Measurements from ENCODE around the gene TRANK1.
"Not testable (repeated sequence)": the region's sequence is repeated elsewhere in the genome, so short reads cannot be mapped to it uniquely, and the experiment has no call there.

Gene TRANK1

GRCh38 chr3:36881735-36882134 is 63.1 kb downstream of the TRANK1 start:
- DNase-seq, result no peak

- not testable (repeated sequence) for DNase-seq
These were observed 65.0 kb downstream of the TRANK1 start for GRCh38 chr3:36879842-36880241.

DNA sequence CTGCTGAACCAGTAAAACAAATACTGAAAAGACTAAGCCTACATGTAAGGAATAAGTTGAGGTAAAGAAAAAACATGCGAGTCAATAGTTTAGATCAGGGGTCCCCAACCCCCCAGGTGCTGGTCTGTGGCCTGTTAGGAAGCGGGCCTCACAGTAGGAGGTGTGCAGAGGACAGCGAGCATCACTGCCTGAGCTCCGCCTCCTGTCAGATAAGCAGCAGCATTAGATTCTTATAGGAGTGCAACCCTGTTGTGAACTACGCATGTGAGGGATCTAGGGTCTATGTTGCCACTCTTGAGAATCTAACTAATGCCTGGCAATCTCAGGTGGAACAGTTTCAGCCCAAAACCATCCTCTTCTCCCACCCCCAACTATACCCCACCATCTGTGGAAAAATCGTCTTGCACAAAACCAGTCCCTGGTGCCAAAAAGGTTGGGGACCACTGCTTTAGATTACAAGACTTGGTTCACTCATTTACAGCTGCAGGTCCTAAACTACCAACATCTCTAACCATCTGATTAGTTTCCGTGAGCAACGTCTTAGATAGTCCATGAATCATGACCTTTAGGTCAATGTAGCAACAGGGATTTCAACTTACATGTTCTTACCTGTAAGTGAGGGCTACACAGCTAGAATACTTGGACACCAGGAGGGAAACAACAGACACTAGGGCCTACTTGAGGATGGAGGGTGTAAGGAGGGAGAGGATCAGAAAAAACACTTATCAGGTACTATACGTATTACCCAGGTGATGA is 66.7 kb downstream of the TRANK1 start:
- no peak for DNase-seq

DNA sequence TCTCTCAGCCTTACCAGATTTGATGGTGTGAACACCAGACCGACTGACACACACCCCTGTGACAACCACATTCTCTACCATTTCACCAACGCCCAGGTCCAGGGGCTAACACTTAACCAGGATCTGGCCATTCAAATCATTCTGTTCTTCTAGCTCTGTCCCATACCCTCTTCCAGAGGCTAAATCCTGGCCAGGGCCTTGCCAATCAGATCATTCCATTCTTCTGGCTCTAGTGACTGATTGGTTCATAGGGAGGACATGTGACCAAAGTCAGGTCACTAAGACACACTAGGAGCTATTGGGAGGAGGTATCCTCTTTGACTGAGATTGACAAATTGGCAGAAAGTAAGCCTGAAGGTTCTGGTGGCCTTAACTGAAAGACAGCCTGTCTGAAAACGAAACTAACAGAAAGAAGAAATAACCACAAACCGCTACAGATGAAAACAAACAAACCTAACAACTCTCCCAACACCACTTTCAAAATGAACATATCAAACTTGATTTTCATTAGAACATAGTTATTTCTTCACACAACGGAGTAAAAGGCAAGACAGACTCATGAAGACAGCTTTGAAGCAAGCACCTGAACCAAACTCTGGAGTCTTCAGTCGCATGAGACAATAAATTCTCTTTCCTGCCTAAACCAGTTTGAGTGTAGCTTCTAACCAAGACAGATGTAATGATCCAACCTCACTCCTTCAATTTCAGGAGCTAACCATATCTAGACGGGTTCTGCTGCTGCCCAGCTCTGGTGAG is 68.5 kb downstream of the TRANK1 start:
- DNase-seq, result no peak

- no peak for DNase-seq
These were observed 69.5 kb downstream of the TRANK1 start for GRCh38 chr3:36875397-36875796.

GRCh38 chr3:36874424-36874823 is 70.4 kb downstream of the TRANK1 start:
- DNase-seq, result no peak

DNA sequence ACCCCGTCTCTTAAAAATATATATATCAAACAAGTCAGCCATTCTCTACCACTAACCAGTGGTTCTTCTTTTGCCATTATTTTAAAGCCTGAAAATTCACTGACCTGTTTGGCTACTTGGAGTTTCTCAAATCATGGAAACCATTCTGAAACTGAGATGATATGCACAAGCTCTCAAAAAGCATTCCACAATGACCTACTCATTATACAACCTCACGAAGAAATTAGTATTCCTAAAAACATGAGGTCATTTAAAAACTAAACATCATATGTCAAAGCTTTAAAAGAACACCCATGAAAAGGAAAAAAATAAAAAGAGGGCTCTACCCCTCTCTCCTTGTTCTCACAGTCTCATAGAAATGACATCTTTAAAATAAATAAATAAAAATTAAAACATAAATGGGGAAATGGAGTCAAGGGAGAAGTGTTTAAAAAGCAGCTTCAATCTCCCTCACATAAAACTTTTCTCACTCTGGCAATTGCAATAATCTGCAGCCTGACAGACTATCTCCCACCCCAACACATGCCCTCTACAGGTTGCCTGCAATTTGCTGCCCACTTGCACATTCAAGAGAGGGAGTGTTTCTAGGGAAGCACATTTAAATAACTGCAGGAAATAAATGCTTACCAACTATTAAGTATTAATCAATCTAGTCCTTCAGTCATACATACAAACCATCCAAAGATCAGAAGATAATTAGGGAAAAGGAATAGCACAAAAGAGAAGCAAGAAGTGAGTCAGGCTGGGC is 73.3 kb downstream of the TRANK1 start:
- no peak for DNase-seq

- DNase-seq, result peak; percentile 18
These were observed 76.0 kb downstream of the TRANK1 start for GRCh38 chr3:36868614-36869436.

GRCh38 chr3:36867810-36868209 is 77.0 kb downstream of the TRANK1 start:
- no peak for DNase-seq

DNA sequence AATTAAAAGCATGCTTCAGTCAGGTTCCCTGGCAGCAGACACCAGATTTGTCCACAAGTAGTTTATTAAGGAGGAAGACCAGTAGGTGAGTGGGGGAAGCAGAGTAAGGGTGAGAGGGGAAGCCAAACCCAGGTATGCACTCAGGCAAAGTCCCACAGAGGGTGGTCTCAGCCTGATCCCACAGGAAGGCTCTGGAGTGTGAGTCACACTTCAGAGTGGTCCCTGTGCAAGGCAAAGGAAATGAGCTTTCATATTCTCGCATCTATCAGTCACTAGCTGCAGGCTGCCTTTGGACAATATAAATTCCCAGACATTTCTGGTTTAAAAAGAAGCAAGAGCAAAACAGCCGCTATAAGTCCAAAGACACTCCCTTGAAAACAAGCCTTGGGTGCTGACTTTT is 78.5 kb downstream of the TRANK1 start:
- no peak for DNase-seq

DNA sequence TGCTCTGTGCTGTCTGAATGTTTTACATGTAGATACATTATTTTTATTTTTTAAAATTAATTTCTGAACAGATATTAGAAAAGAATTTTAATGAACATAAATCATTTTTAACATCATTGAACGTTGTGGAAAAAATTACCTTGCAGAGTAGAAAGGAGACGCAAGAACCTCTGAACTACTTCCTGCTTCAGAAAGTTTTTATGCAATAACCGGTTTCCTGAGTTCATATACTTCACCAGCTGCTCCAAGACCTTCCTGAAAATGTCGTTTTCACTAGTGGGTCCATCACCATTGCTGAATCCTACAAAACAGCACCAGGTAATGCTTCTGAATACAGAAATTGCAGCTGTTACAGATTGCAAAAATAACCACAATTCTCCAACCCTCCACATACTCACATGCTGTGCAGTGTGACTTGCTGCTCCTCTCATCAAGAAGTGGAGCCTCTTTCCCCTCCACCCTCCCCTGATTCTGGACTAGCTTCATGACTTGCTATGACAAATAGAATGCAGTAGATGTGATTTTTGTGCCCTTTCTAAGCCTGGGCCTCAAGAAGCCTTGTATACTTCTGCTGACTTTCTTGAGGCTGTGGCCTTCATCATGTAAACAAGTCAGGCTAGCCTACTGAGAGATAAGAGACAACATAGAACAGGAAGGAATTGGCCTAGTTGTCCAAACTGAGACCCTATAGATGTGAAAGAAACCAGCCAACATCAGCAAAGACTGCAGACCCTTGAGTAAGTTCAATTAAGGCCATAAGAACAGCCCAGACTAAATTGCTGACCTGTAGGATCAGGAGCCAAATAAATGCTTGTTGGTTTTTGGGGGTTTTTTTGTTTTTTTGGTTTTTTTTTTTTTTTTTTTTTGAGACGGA is 80.4 kb downstream of the TRANK1 start:
- no peak for DNase-seq

- no peak for DNase-seq
These were observed 82.6 kb downstream of the TRANK1 start for GRCh38 chr3:36862076-36862755.

DNA sequence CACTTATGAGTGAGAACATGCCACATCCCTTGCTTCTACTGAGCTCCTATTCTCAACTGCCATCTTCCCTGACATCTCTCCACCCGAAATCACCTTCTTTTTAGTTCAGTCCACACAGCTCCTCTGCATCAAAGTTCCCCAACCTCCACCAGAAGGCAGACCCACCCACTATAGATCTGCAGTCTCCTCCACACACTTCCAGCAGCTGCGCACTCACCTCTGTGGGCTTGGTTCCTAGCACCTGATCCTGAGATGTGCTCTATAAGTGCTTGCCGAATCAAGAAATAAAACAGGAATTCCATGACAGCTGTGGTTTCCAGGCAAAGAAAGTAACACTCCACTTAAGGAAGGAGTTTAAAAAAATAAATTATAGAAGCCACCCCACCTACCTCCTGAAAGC is 85.4 kb downstream of the TRANK1 start:
- DNase-seq, result no peak

- no peak for DNase-seq
These were observed 92.8 kb downstream of the TRANK1 start for GRCh38 chr3:36852071-36852470.

GRCh38 chr3:36850743-36851142 is 94.1 kb downstream of the TRANK1 start:
- no peak for DNase-seq

GRCh38 chr3:36846406-36846805 is 98.4 kb downstream of the TRANK1 start:
- no peak for DNase-seq

- no peak for DNase-seq
These were observed 101.5 kb downstream of the TRANK1 start for GRCh38 chr3:36843065-36844051.

DNA sequence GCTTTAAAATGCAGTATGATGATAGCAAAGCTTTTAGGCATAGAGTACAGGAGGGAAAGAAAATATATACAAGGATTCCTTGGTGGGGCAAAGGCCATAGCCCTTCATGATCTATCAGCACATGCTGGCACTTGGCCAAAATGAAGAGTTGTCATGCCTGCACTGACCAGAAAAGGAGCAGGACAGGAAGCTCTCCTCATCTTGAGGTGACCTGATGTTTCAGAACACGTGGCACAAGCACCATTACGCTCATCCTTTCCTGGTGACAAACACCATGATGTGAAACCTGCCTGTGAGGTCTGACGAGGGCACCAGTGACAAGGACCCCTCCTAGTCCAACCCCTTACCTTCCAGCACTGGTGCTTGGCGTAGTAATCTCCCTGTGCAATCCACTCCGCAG is 102.6 kb downstream of the TRANK1 start:
- DNase-seq, result no peak

DNA sequence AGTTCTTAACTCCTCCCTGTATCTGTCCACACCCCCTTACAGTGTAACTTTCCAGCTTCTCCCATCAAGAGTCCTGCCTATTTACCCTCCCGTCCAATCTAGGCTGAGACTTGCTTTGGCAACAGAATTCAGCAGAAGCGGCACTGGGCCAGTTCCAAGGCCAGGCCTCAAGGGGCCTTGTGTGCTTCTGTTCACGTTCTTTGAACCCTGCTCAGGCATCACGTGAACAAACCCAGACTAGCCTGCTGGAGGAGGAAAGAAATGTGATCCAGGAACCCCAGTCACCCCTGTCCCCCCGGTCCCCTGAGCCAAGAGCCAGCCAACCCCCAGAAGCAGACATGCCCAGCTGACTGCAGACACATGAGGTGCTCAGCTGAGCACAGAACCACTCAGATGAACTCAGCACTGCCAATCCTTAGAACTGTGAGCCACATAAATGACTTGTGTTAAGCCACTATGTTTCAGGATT is 104.4 kb downstream of the TRANK1 start:
- no peak for DNase-seq

DNA sequence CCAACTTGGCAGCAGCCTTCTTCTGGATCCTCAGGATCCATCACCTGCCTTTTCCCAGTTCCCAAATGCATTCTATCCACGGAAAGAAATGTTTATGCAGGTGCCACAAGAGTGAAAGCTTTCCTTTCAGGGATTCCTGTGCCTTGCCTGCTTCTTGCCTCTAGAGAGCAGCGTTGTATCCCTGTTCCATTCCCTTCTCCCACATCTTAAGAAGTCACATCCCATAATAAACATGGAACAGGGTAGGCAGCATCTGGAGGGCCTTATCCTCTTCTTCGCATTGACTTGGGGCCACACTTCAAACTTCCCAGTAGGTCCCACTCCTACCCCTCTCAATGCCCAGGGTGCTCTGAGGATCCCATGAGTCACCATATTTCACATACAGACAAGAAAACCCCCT is 107.8 kb downstream of the TRANK1 start:
- no peak for DNase-seq

Data from DMS 273 treated with DMSO at 0.1 percent for 48 hours (cell line).